Parietal lobe (tissue), 2 donors: Measurements from ENCODE around the gene NOL6. TPM values are rescaled to one million over a fixed set of nuclear protein-coding genes. Genes with fewer than 3 reads are reported as not detected.

Experiments
- small RNA-seq: library from RNA; depleted of rRNA; stranded (forward); fragments of <200 nt; gene quantifications from one replicate; pipeline ENCODE3, GENCODE V24; 2014; ENCODE audit warnings: low replicate concordance
- total RNA-seq: library from RNA; depleted of rRNA; stranded (reverse); fragments of >200 nt; gene quantifications from one replicate; pipeline ENCODE4 v1.2.3, GENCODE V29; 2014

The NOL6 gene, protein sequence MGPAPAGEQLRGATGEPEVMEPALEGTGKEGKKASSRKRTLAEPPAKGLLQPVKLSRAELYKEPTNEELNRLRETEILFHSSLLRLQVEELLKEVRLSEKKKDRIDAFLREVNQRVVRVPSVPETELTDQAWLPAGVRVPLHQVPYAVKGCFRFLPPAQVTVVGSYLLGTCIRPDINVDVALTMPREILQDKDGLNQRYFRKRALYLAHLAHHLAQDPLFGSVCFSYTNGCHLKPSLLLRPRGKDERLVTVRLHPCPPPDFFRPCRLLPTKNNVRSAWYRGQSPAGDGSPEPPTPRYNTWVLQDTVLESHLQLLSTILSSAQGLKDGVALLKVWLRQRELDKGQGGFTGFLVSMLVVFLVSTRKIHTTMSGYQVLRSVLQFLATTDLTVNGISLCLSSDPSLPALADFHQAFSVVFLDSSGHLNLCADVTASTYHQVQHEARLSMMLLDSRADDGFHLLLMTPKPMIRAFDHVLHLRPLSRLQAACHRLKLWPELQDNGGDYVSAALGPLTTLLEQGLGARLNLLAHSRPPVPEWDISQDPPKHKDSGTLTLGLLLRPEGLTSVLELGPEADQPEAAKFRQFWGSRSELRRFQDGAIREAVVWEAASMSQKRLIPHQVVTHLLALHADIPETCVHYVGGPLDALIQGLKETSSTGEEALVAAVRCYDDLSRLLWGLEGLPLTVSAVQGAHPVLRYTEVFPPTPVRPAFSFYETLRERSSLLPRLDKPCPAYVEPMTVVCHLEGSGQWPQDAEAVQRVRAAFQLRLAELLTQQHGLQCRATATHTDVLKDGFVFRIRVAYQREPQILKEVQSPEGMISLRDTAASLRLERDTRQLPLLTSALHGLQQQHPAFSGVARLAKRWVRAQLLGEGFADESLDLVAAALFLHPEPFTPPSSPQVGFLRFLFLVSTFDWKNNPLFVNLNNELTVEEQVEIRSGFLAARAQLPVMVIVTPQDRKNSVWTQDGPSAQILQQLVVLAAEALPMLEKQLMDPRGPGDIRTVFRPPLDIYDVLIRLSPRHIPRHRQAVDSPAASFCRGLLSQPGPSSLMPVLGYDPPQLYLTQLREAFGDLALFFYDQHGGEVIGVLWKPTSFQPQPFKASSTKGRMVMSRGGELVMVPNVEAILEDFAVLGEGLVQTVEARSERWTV
- 20.7 TPM for total RNA-seq

DNA sequence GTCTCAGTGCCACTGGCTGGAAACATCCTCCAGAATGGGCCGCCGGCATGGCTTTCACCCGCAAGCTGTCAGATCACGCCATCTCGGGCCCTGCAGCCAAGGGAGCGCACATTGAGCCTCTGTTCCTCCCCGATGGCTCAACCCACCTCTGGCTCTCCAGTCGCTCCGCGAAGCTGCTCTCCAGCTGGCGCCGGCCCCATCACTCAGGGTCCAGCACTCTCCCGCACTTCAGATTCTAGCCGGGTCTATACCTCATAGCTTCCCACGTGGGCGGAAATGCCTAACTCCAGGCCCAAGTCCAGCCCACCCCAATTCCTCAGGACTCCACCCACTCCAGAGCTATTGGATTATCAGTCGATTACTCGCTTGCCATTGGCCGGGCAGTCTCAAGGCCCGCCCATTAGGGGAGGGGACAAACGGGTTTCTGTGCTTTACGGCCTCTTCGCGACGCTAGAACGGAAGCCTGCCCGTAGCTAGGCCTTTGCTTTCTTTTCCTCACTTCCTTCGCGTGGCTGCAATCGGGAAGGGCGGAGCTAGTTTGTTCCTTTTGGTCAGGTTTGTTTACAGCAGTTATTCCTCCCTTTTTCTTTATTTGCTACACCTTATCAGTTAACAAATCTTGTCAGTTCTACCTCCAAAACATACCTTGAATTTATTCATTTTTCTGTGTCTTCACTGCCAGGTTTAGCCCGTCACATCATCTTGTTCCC lies at the start of gene NOL6:
NOL6 (minus strand) TSS at position 282 of the 710 bp plus-strand sequence; CDS start at position 200, 82 bp downstream.

DNA sequence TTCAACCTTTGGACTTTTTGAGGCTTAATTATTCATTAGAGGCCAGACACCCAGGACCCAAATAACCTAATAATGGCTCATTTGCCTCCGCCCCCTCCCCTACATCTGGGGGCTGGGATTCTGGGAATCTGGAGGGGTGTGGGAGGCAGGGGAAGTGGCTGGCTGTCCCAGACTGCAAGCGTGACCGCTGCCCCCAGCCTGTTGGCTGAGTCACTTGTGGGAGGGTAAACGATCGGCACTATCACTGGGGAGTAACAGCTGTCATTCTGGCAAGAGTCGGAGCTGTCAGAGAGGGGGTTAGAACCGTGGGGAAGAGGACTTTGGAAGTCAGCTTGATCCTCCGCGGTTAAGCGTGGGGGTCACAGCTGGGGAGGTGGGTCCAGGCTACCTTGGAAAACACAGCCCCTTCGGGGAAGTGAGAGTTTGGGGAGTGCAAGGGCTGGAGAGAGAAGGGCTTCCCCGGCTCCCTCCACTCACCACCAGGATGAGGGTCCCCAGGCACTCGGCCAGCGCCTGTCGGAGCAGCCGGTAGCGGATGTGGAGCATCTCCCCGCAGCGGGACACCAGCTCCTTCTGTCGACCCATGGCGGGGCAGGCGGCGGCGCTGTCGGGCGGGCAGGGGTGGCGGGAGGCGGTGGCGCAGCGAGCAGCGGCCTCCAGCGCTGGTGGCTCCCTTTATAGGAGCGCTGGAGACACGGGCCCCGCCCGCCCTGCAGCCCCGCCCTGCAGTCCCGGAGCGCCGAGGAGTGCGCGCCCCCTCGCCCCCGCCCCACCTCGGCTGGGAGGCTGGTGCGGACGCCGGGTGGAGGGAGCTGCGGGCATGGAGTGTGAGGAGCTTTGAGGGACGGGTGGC lies 26.6 kb downstream of the NOL6 start, which contains the start of gene AQP3:
AQP3 (minus strand) TSS at position 648 of the 853 bp plus-strand sequence; CDS start at position 585, 63 bp downstream.

Small RNA genes lying within 50 kb of the gene (small RNA-seq; reads per million reads assigned to genes)
- gene AL356218.2 = not detected
- gene MIR6851 = not detected

Other genes starting within 250 kb of the NOL6 start
- not detected for gene SPINK4, start 233.8 kb downstream of the NOL6 start, total RNA-seq
- 34.4 TPM for gene BAG1, start 209.2 kb downstream of the NOL6 start, total RNA-seq
- gene CHMP5, start 208.9 kb downstream of the NOL6 start, total RNA-seq = 85.8 TPM
- 32.2 TPM for gene NFX1, start 183.4 kb downstream of the NOL6 start, total RNA-seq
- not detected for gene AQP7, start 71.4 kb downstream of the NOL6 start, total RNA-seq
- gene AQP3, start 26.3 kb downstream of the NOL6 start, total RNA-seq = not detected
- gene ANKRD18B, start 50.3 kb upstream of the NOL6 start, total RNA-seq = not detected